ENCODE measurements around the gene TBC1D21.
A peak's percentile ranks its signal among the peaks of the same experiment; 100 is the strongest.

The TBC1D21 gene

DNA sequence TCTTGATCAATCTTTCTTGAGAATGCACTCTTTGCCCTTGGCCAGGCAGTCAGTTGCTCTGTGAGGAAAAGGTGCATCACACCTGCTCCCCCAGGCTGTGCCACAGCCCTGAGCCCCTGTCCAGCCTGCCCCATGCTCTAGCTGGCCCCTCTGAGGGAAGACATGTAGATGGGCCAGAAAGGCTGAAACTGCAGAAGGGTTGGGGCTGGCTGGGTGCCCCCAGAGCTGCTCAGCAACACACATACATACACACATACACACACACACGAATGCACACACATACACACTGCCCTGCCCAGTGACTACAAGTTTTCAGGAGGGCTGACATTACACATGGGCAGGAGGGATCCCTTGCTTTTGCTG, 16.4 kb downstream of the TBC1D21 start:
- no peak for DNase-seq

- DNase-seq: no peak
These were observed 18.3 kb downstream of the TBC1D21 start for GRCh38 chr15:73891328-73892315.

GRCh38 chr15:73892446-73893226, 19.3 kb downstream of the TBC1D21 start:
- DNase-seq: no peak

GRCh38 chr15:73894133-73894814, 20.9 kb downstream of the TBC1D21 start:
- DNase-seq: no peak

DNA sequence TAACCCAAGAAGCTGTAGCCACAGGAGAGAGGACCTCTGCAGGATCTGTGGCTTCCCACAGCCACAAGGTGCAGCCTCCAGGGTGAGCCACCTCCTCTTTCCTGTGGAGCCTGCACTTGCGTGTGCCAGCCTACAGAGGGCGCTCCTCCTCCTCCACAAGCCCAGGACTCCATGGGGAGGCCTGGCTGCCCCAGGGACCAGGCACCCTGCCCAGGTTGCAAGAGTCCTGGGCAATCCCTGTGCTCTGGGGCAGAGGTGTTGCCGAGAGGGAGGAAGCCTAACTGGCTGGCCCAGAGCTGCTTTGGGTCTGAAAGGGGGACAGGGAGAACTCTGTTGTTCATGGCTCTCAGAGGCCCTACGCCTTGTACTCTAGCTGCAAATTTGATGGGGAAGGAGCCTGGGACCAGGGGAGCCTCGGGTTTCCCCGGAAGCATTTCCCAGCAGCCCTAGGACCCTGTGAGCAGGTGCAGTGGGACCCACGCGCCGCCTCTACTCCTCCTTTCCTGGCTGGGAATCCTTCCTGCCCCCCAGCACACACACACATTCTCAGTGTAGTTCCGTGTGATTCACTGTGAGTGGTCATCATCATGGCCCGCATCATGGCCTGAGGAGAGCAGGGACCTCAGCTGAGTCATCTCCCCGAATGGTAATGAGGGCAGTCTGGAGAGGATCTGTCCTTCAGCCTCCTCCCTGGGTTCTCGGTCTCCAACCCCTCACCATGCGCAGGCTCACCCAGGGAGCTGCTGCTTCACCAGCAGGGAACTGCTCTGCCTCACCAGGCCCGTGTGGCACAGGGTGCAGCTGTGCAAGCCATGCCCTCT, 24.3 kb downstream of the TBC1D21 start:
- no peak for DNase-seq

DNA sequence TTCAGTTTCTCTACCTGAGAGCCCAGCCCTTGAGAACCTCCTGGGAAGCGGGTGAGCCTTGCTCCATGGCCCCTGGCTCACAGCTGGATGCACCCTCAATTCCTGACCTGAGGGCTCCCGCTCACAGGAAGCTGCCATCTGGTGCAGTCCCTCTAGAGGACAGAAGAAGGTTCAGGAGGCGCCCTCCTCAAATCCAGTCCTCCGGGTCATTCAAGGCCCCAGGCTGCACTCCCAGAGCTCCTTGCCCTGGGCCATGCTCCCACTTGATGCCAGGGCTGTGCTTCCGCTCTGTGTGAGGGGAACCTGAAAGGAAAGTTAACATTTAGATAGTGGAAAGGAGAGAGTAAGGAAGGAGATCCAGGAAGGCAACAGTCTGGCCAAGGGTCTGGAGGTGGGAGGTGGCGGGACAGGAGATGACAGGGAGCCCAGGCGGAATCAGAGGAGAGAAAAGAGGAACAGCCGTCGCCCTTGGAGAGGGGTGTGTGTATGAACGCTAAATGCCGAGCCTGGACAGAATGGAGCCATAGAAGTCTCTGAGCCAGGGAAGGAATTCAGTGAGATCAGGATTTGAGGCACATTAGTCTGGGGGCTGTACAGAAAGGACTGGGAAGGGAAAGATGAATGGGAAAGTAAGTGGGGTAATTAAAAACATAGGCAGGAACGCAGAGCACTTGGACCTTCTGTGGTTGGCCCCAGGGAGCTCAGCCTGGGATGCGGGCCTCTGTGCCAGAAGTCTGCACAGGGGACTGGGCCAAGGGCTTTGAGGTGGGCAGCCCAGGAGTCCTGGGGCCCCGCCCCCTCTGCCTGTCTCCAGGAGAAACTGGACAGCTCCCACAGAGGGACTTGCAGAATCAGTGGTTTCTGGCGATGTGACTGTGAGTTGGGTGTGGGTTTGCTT, 26.1 kb downstream of the TBC1D21 start:
- no peak for DNase-seq

- DNase-seq: no peak
These were observed 26.8 kb downstream of the TBC1D21 start for GRCh38 chr15:73900095-73900712.

GRCh38 chr15:73901126-73901810, 27.9 kb downstream of the TBC1D21 start:
- DNase-seq: no peak

GRCh38 chr15:73902121-73903020, 29.0 kb downstream of the TBC1D21 start:
- DNase-seq: no peak

DNA sequence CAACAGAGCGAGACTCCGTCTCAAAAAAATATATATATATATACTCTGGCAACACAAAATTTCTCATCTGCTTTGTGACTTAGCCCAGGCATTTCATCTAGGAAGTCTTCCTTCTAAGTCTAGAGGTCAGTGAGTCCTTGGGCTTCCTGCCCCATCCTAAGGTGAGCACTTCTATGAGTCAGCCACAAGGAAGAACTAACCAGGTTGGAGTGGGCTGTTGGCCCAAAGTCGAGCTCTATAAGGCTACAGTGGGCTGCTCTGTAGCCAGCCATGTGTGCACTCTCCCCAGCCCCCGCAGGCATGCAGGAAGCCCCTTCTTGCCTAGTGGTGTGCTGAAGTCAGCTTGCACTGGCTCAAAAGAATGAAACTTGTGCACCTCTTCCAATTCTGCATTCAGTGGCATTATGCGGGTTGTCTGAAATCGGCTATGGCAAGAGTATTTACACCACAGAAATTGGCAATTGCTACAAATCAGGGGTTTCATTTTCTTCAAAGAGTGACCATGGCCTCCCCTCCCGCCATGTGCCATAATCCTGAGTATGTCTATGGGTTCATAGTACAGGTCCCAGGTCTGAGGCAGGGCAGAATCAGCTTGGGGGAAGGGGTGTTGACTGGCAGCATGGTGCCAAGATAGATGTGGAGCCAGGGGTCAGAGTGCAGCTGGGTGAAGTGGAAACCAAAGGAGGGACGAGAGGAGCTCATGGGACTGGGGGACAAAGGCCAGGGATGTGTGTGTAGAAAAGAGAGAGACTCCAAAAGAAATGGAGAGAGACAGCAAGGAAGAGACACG, 30.9 kb downstream of the TBC1D21 start:
- no peak for DNase-seq

DNA sequence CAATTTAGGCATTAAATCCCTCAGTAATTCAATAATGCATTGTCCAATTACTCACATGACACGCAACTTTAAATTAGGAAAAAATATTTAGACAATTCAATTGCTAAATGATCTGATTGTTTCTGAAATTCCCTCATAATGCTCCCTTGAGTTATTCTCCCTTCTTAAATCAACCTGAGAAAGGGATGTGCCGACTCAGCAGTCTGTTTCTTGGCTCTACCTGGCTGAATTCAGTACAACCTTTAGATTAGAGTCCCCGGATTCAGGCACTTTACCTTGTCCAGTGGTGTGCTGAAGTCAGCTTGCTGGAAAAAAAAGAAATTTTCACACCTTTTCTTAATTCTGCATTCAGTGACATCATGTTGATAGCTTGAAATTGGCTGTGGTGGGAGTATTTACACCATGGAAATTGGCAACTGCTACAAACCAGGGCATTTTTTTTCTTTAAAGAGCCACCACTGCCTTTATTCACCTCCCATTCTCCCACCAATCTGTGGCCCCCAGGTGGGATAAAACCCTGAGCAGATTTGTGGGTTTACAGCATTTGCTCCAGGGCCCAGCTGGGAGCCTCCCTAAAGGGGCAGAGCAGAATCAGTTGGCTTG, 32.0 kb downstream of the TBC1D21 start:
- DNase-seq: no peak

DNA sequence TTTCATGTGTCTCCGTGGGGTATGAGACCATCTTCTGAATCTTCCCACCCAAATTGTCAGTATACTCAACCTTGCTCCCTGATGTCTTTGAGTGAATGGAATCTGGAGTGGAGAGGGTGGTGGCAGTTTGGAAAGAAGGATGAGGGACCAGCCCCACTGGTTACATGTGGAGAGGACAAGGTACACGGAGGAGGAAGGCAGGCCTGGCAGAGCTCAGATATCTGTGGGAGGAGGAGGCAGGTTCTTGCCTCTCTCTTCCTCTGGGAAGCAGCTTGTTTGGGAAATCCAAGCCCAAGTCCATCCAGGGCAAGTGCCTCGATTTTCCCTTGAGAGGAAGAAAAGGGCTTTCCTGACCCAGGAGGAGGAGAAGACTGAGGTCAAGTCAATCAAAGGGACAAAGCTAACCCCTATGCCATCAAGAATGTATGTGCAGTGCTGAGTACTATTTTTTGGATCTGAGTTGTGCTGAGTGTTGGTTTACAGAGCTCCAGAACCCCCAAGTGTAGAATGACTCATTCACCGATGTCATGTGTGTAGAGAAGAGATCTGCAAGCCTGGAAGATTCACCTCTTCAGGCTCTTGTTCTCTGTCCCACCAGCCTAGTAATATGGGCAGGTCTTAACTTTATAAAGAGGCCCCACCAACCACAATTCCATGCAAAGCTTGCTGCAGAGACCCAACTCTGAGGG, 33.1 kb downstream of the TBC1D21 start:
- no peak for DNase-seq

DNA sequence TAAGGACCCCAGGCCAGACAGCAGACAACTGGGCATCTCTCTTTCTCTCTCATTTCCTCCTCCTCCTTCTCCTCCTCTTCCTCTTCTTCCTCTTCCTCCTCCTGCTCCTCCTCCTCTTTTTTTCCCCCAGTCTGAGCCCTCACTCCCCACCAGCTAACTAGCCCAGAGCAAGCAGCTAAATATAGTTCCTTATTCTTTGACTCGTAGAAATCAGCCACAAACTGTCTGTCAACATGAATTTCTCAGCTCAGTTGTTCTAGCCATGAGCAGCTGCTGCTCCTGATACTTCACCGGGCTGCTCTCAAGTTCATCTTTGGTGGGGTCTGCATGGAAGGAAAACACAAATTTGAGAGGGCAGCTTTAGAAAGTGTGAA, 33.7 kb downstream of the TBC1D21 start:
- no peak for DNase-seq

- peak; percentile 39 for DNase-seq
These were observed 34.9 kb downstream of the TBC1D21 start for GRCh38 chr15:73908030-73908821.

- DNase-seq: no peak
These were observed 35.4 kb downstream of the TBC1D21 start for GRCh38 chr15:73908822-73909122.

DNA sequence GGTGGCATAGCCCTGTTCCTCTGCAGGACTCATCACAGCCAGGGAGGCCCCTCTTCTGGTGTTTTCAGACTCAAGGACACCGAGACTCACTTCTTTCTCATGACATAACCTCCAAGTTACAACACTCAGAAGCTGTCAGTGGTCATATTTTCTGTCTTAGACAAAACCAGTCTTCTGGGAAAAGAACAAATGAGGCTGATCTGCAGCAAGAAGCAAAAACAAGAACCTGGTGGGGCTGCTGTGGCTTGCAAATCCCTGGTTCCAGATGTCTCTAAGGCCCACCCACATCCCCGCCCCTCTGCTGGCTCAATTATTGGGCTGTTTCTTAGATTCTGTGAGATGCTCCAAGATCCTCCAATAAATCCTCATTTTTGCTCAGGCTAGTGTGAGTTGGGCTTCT, 36.3 kb downstream of the TBC1D21 start:
- no peak for DNase-seq
